HG03571 (cell line): ENCODE data around the gene CEP57L1.
A peak's percentile ranks its signal among the peaks of the same experiment; 100 is the strongest.
"Not testable (repeated sequence)": the region's sequence is repeated elsewhere in the genome, so short reads cannot be mapped to it uniquely, and the experiment has no call there.

ENCODE experiments used
- ATAC-seq: cut with Tn5 transposase; IDR thresholded peaks from one replicate; pipeline ENCODE4 v1.9.1; 2021; ENCODE audit not compliant: unreplicated experiment

Gene CEP57L1

DNA sequence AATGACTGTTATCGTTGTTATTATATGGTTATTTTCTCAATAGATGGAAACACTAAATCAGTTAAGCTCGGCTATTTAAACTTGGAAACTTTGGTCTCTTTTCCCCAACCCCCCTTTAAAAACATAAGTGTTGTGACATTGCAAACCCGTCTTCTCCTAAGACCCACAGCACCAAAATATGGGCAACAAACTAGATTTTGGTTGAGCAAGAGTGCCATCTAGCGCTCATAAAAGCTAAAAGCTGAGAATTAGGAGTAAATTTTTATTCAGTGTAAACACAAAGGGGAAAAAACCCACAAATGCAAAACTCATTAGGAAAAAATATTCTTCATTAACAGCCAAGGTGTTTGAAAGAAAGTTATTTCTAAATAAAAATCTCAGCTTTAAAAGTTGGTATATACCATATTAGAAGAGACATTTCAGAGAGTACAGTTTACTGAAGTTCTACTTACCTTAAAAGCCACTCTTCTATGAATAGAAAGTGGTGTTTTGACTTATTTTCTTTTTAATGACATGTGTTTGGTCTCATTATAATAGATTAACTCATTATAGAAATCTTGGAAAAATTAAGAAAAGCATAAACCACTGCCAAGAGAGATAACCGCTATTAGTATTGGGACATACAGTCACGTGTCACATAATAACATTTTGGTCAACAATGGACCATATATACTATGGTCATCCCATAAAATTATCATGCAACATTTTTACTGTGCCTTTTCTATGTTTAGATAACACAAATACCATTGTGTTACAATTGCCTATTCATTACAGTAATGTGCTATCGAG is 21.8 kb upstream of the CEP57L1 start:
- no peak for ATAC-seq

GRCh38 chr6:109074133-109074415 is 21.2 kb upstream of the CEP57L1 start:
- no peak for ATAC-seq

DNA sequence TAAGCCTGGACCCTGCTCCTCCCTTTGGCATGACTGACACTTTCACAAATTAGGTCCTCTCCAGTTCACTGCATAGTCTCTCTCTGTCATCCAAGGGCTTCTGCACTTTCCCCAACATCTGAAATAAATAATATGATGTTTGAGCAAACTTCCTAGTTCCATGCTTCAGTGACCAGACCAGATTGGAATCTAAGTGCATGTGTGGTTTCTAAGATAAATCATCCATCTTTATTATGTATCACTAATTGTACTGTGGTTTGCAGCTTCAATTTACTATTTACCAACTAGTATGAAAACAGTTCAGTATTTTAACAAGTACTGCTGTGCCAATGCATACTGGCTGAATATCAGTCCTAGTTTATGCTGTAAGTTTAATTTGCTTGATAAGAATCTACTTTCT is 19.4 kb upstream of the CEP57L1 start:
- no peak for ATAC-seq

DNA sequence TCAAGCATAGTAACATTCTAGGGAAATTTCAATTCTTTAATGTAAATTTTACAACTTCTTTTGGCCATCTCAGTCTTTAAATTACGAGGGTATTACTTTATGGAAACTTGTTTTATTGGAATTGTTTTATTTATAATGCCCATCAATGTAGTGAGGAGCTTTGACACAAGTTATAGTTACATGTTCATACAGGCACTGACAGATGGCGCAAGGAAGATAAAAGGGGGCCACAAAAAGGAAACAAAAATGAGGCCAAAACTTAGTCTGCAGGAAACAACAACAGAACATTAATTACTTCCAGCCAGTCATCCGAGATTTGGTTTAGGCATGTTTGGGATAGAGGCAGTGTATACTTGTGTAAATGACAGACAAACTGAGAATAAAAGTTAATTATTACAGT is 18.9 kb upstream of the CEP57L1 start:
- ATAC-seq, result no peak

DNA sequence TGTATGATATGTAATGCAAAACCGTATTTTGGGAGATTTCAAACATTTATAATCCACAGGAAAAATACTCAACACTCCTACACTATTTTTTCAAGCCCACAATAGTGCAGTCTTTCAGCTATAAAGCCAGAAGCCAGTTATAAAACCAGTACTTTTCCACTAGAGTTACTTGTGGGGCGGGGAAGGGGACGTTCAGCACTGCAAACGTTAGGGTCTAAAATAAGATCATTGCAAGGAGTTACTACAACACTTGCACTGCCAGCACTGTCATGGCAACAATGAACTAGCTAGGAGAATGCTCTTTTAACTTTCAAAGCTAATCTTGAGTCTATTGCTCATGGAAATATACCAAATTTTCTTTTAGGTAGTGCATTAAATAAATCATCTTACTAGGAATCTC is 15.3 kb upstream of the CEP57L1 start:
- ATAC-seq, result no peak

DNA sequence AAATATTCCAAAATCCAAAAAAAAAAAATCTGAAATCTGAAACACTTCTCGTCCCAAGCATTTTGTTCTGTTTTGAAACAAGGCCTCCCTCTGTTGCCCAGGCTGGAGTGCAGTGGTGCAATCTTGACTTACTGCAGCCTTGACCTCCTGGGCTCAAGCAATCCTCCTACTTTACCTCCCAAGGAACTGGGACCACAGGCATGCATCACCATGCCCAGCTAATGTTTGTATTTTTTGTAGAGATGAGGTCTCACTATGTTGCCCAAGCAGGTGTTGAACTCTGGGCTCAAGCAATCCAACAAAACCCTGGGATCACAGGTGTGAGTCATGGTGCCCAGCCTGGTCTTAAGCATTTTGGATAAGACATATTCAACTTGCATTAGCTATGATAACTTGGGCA is 14.3 kb upstream of the CEP57L1 start:
- ATAC-seq, result no peak

DNA sequence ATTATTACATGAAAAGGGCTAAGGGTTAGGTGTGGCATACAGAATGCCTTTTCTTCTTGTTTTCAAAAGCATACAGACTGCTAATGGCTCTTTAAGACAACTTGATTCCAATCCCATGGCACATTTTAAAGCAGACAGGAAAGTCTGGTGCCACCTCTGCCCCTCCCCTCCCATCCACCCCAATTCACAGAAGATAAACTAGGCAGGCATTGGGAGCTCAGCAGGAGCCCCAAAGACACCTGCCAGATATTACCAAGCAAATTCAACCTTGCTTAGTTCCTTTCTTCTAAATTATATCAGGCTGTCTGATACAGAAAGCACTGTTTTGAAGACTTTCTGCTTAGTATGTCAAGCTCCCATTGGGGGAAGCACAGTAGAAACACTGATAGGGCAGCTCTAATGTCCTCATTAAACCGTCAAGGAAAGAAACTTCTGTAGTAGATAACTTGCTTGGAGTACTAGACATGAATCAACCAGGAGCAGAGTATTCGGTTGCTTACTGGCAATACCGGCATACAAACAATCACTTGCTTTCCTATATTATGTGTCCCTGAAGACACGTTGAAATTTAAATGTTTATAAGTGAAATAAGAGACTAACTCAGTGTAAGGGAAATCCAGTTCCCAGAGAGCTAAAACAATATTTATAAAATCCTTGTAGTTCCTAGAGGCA is 13.7 kb upstream of the CEP57L1 start:
- no peak for ATAC-seq

DNA sequence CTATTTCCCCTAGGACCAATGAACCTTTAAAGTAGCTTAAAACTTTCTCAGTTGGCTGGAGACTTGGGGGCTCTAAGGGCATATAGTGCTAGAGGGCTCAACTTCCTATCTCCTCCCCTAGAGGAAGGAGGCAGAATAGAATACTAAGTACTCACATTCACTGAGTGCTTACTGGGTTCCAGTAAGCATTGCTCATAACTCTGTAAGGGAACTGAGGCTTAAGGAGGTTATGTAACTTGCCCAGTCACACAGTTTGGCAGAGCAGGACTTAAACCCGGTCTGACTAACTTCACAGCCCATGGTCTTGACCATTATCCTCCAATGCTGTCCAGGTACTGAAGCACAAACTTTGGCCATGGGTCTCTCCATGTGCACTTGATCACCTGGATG is 13.1 kb upstream of the CEP57L1 start:
- ATAC-seq, result no peak

GRCh38 chr6:109083657-109084056 is 11.7 kb upstream of the CEP57L1 start:
- ATAC-seq, result no peak

DNA sequence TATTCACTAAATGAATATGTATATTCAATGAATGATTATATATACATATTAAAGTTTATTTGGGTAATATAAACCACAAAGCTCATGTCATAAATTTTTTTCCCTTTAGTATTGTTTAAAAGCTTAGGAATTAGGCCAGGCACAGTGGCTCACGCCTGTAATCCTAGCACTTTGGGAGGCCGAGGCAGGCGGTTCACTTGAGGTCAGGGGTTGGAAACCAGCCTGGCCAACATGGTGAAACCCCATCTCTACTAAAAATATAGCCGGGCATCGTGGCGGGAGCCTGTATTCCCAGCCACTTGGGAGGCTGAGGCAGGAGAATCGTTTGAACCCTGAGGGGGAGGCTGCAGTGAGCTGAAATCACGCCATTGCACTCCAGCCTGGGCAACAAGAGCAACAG is 11.2 kb upstream of the CEP57L1 start:
- ATAC-seq, result not testable (repeated sequence)

GRCh38 chr6:109087661-109088264 is 7.5 kb upstream of the CEP57L1 start:
- no peak for ATAC-seq

DNA sequence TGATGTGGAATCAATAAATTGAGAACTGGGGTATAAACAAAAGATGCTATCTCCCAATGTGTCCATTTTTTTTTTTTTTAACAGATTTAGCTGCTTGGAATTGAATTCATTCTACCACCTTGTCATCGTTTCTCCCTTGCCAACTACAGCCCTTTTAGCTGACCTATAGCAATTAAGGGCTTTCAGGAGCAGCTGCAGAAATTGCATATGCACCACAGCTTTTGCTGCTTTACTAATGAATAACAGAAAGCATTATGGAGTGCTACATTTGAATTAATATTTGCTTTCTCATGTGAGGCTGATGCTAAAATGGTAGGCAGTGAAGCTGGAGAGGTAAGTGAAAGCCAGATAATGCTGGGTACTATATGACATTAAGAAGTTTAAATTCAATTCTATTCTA is 6.3 kb upstream of the CEP57L1 start:
- no peak for ATAC-seq

- ATAC-seq, result no peak
Measured at GRCh38 chr6:109091314-109092024, 3.8 kb upstream of the CEP57L1 start.

GRCh38 chr6:109092074-109092473 is 3.2 kb upstream of the CEP57L1 start:
- ATAC-seq, result no peak

GRCh38 chr6:109093732-109094415 is 1.4 kb upstream of the CEP57L1 start:
- no peak for ATAC-seq

GRCh38 chr6:109094416-109095035 is 781 bp upstream of the CEP57L1 start, which contains the start of gene SESN1:
Gene SESN1 (minus strand): TSS chr6:109094846. CDS start chr6:109094073, 773 bp downstream.
- ATAC-seq, result peak; percentile 62

- no peak for ATAC-seq
Measured at GRCh38 chr6:109095835-109096084, 453 bp downstream of the CEP57L1 start.

DNA sequence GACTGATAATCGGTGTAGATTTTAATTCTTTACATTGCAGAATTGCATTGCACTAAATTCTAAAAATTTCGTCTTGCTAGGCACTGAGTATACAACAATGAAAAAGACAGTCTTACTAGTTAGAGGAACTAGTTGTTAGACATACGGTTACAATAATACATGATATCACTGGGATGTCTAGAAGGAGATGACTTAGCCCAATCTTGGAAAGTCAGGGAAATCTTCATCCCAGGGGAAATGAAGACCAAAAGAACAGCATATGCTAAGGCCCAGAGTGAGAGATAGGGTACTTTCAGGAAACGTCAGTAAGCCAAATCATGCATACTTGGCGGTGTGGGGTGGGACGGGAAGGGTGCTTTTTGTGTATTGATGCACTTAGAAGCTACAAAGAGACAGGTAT is 901 bp downstream of the CEP57L1 start:
- ATAC-seq, result no peak

- no peak for ATAC-seq
Measured at GRCh38 chr6:109097661-109098060, 2.4 kb downstream of the CEP57L1 start.

DNA sequence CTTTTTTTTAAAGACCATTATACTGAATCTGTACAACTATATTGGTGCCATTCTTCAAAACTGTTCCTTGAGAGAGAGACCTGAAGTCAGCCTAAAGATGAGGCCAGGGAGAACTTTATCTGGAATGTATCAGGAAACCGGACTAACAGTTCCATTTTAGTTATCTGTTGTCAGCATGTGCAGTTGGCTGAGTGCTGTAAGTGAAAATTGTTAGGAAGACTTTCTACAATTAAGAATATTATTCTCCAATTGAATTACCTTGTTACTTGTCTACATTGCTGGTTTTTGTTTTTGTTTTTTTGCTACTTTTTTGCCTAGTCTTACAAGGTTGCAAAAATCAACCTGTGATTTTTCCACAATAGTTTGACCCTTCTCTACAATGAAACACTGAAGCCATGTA is 7.5 kb downstream of the CEP57L1 start:
- ATAC-seq, result no peak

GRCh38 chr6:109103942-109104341 is 8.6 kb downstream of the CEP57L1 start:
- no peak for ATAC-seq
